Measurements from ENCODE around the gene KATNBL1.

KATNBL1 gene, protein sequence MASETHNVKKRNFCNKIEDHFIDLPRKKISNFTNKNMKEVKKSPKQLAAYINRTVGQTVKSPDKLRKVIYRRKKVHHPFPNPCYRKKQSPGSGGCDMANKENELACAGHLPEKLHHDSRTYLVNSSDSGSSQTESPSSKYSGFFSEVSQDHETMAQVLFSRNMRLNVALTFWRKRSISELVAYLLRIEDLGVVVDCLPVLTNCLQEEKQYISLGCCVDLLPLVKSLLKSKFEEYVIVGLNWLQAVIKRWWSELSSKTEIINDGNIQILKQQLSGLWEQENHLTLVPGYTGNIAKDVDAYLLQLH
- total RNA-seq = 32.3 to 41.3 reads per million in 2 experiments

DNA sequence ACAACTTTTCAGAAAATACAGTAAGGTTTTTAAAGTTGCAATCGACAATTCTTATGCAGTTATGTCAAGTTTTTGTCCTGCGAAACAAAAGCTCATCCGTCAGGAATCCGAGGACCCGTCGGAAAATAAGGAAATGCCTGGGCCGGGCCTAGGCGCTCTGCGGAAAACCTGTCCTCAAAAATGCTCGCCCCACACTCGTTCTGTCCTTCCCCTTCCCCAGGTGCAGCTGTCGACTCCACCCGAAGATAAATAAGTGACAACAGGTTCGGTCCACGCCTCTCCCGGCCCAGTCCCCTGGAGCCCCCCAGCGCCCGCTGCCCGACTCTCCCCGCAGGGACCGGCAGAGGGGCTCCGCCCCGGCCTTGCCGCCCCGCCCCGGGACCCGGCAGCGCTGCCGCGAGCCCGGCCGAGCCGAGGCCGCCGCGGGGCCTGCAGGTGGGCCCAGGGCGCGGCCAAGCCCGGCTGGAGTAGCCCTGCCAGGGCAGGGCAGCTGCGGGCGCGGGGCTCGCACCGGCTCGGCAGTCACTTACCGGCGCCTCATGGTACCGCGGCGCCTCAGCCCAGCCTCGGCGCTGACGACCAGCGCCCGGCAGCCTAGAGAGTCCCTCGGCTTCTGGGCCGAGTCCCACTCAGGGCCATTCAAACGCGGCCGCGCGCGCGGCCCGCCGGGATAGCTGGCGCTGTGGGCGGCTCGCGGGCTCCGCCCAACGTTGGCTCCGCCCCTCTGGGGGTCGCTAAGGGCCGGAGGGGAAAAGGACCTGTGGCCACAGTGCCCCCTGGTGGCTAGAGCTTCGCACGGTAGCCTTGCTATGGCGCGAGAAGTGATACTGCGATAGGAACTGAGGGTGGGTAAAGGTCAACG lies at the start of gene KATNBL1:
Gene KATNBL1, minus strand, starts transcription at position 676 of the 862 bp plus-strand sequence. CDS start 46,420 bp downstream, outside the sequence.
- DNase-seq (ENCODE audit: low read depth) = peak; percentile 90

DNA sequence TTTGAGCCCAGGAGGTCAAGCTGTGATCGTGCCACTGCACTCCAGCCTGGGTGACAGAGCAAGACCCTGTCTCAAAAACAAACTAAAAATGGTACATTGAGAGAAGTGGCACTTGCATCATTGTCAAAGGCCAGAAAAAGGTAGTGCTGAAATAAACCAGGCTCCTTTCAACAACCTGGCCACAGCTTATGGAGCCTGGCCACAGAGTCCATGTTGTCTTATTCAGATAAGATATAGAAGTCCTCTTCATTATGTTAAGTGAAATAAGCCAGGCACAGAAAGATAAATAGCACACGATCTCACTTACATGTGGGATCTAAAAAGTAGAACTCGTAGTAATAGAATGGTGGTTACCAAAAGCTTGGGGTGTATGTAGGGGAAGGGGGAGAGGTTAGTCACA lies 49.7 kb upstream of the KATNBL1 start:
- DNase-seq (ENCODE audit: low read depth) = no peak

DNA sequence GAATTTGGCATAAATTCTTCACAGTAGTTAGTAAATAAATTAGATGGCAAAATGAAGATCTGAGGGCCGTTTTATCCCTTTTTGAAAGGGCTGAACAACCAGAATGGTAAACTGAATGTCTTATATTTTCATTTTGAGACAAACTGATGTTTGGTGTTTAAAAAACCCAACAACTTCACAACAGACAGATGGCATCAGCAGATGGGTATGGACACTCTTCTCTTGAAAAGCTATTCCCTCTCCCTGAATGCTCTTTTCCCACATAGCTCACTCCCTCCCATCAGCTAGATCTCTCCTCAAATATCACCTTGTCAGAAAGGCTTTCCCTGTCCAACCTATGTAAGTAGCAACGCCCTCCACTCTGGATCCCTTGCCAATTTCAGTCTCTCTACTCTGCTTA lies 48.3 kb upstream of the KATNBL1 start:
- no peak for DNase-seq (ENCODE audit: low read depth)

DNA sequence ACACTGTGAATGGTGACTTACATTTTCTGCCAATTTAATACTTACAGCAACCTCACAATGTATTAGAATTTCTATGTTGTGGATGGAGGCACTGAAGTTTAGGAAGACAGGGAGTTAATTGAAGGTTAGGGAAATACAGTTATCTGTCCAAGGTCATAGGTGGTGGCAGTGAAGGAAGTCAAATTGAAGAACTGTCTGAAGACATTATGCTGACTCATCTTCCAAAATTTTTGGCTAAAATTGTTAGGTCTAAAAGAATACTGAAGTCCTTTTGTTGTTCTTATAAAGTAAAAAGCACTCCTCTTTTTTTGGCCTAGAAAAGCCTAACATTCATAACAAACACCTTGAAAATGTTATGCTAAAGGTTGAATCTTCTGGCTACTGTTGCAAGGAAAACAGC lies 42.6 kb upstream of the KATNBL1 start:
- no peak for DNase-seq (ENCODE audit: low read depth)

DNA sequence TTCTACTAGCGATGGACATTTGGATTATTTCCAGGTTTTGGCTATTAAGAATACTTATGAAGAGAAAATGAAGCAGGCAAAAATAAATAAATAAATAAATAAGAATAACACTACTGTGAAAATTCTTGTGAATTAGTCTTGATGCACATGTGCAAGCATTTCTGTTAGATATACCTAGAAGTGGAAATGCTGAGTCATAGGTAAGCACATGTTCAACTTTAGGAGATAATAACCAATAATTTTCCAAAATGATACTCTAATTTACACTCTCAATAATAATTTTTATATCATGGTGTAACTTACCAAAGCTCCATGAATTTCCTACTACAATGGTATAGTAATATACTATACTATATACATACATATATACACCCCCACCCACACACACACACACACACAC lies 38.3 kb upstream of the KATNBL1 start:
- DNase-seq (ENCODE audit: low read depth) = no peak

DNA sequence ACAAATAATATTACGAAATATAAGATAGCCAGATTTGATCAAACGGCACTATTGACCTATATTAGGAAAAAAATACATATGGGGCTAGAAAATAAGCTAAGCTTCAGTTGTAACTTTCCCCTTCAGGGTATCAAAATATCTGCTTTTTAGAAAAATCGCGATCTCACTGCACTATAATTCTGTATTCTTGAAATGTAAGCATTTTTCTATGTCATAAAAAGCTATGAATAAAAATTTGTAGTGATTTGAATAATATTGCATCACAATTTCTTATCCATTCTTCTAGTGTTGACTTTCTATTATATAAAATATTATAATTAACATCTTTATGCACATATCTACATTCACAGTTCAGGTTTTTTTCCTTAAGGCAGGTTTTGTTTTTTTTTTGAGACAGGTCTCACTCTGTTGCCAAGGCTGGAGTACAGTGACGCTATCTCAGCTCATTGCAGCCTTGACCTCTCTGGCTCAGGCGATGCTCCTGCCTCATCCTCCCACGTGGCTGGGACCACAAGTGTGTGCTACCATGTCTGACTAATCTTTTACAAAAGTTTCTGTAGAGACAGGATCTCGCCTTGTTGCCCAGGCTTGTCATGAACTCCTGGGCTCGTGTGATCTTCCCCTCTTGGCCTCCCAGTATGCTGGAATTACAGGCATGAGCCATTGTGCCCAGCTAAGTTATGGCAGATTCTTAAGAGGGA lies 36.5 kb upstream of the KATNBL1 start:
- no peak for DNase-seq (ENCODE audit: low read depth)

DNA sequence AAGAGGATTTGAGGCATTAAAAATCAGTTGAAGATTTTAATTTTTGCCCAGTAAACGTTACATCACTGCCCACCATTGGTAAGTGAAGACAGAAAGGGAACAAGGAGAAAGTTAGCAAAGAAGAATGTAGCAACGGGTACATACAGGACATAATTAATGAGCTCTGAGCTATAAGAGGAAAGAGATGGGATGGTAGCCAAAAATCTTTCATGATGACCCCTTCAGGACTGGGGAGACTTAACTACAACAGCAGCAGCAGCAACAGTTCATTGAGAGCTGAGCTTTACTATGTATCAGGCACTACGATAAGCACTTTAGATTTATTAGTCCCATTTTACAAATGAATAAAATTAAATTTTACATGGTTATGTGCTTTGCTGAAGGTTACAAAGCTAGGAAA lies 33.3 kb upstream of the KATNBL1 start:
- no peak for DNase-seq (ENCODE audit: low read depth)

DNA sequence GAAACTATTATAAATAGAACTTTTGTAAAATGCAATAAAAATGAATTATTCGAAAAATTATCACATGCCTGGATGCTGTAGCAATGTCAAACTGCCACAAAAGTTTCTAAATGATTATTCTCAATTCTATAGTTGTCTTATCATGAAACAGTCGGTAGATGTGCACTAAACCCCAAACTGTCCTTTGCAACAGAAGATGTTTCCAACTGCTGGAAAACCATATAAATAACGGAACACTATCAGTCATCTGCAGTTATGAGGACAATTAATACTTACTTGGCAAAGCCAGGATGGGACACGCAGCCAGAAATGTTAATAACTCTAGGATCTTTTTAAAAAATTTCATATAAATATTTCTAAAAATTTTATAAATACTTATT lies 32.4 kb upstream of the KATNBL1 start:
- no peak for DNase-seq (ENCODE audit: low read depth)

DNA sequence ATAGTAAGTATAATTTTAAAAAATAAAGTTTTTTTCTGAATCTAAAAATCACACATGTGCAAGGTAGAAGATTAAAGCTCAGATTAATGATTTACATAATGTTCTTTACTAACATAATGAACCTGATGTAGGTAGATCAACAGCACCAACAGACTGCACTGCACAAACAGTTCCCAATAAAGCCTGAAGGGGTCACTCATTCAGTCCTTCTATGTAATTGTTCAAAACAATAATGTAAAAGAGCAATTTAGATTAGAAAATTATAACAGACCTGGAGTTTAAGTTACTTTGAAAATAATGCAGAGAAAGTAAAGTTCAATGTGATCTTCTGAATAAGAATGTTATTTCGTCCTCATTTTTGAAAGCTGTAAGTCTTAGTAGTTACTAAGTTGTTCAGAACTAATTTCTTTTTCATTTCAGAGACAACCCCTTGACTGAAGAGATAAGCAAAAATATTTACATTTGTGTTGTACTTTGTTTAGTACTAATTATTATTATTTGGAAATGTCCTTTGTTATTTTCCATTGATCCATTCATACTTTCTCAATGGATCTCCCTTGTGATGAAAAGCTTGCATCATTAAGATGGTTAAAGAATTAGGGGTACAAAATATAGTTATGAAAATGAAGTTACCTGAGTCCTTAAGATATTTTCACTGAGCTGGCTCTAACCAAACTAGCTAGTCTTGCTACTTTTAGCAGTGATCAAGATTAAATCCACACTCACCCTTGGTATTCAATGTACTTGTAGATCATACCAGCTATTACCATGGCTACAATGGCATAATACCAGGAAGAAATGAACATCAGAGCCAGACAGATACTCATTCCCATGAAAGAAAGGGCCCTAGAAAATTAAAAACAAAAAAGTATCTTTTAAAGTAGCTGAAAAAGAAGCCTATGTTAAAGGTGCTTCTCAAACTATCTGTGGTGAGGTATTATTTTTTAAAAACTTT lies 31.8 kb upstream of the KATNBL1 start:
- no peak for DNase-seq (ENCODE audit: low read depth)

DNA sequence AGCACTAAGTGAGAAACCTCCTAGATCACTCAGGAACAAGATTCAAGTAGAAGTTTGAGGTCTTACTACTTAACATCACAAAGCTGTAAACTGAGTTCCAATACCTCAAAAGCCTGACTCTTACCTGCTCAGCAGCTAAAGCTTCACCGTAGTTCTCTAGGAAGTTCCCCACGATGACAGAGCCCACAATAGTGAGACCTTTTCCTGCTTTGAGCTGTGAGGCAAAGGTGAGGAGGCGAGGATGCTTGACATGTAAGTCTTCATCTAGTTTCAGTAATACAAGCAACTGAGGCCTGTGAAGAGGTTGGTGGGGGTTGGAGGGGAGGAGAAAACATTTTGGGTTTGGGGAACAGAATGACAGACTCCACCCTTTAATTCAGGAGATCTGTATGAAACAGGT lies 30.6 kb upstream of the KATNBL1 start:
- no peak for DNase-seq (ENCODE audit: low read depth)

DNA sequence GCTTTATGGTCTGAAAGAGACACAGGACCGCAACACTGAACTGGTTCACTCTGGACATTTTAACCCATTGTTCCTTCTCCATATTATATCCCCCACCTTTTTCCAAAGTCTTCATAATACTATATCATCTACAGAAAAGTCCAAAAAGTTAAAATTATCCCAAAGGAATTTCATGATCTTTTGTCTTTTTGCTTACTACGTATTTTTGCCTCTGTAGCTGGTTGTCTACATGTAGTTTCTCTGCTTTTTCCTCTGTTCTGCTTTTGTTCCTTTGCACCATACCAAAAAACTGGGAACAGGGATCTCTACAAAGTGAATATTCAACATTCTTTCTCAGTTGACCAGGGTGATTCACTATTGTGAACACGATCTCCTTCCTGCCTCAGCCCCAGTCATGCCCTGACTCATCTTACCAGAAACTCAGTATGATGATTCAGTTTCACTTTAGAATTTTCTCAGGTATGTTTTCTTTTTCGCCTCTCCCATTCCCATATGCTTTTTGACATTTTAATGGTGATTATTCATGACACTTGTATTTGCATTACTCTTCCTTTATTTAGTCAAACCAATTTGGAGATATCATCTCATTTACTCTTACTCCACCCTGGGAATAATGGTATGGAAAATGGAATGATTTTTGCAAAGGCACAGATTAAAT lies 29.4 kb upstream of the KATNBL1 start:
- no peak for DNase-seq (ENCODE audit: low read depth)

DNA sequence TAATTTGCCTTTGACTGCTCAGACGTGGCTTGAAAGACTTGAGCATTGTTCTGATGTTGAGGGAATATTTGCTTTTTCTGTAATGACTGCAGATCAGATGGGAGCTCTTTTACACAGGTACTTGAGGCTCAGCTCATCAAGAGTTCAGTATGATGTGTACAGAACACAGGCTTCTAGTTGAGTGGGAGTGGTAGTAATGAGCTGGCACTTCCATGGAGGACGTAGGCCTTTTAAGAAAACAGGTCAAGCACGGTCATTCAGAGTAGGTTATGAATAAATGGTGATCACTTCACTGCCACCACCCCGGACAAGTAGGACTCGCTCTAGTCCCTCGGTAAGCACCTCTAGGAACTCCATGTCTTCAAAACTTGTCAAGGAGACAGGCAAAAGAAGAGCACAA lies 23.7 kb upstream of the KATNBL1 start:
- no peak for DNase-seq (ENCODE audit: low read depth)

DNA sequence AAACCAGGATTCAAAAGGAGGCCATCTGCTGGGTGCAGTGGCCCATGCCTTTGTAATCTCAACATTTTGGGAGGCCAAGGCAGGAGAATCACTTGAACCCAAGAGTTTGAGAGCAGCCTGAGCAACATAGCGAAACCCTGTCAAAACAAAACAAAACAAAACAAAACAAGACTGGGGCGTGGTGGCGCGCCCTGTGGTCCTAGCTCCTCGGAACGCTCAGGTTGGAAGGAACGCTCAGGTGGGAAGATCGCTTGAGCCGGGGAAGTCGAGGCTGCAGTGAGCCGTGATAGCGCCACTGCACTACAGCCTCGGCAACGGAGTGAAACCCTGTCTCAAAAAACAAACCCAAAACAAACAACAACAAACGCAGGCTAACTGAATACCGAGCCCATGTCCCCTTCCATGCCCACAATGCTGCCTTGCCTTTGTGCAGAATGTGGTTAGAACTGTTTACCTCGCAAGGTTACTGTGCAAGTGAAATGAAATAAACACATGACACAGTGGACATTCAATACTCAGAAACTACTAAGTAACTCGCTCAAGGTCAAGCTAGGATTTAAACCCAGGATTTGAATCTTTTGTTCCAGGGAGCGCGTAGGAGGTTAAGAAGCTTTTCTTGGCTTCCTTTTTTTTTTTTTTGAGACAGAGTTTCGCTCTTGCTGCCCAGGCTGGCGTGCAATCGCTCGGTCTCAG lies 14.2 kb upstream of the KATNBL1 start:
- DNase-seq (ENCODE audit: low read depth) = no peak

DNA sequence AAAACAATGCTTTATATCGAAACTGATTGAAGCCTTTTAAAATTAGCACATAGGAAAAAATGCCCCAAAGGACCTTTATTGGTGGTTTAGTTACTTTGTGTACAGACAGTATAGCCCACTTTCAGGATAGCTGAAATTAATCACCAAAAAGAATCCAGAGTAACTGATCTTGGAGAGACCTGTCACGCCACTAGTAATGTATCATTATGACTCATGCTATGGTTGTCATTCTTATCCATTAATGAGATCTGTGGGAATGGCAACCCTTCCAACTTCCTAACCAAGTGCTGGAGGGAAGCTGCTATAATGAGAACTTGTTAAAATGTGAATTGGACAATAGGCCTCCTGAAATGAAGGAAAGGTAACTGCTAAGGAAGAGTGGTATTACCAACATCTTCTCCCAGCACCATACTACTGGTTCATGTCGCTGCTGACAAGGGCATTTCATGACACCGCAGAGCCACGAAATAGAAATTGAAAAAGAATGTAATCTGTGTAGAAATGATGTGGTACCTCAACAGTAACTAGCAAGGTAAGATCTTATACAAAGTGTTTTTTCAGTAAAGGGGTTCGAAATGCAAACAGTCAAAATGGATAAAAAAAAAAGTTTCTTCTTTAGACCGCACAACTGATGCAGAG lies 7.8 kb upstream of the KATNBL1 start:
- no peak for DNase-seq (ENCODE audit: low read depth)

DNA sequence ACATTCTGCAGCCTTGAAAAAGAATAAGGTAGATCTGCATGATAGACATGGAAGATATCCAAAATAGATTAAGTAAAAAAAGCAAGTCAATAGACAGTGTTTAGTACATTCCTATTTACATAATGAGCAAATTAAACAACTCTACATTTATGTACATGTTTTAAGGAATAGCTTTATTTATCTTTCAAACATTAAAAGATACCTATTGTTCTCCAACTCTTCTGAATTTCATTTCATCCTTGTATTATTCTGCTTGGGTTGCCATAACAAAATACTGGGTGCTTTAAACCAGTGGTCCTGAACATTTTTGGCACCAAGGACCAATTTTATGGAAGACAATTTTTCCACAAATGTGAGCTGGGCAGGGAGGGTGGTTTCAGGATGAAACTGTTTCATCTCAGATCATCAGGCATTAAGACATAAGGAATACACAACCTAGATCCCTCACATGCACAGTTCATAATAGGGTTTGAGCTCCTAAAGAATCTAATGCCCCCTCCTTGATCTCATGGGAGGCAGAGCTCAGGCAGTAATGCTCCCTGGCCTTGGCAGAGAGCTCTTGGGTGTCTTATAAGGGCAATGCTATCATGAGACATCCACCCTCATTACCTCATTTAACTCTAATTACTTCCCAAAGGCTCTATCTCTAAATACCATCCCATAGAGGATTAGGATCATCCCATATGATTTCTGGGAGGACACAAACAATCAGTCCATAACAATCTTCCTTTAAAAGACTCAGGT lies 6.8 kb upstream of the KATNBL1 start:
- no peak for DNase-seq (ENCODE audit: low read depth)

DNA sequence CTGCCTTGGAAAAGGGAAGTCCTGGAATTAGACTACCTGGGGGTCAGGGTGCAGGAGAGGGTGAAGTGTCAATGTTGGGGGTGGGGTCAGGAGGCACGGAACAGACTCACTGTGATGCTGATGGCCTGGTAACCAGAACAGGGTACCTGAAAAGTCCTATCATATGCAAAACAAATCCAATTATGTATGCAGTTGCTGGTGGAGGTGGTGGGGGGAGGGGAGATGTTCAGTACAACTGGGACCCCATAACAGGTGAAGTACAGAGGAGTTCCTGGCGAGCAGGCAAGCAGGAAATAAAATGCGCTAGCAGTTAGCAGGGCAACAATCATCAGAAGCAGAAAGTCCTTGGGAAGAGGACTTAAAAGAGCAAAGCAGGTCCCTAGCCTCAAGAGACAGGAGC lies 4.2 kb upstream of the KATNBL1 start:
- DNase-seq (ENCODE audit: low read depth) = no peak

DNA sequence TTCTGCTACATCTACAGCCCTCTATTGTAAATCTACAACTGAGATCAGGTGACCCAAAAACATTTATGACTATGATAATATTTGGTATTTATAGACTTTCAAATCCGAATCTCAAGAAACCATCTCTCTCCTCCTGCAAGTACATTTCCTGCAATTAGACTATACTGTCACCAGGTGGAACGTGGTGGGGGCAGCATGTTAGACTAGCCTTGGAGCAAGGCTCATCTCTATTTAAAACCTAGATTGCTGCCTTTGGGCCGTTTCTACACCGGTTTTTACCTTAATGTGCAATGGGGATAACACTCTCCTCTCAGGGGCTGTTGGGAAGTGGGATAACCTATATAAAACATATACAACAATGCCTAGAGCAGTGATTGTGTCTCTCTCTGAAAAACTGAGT lies 3.8 kb upstream of the KATNBL1 start:
- no peak for DNase-seq (ENCODE audit: low read depth)

DNA sequence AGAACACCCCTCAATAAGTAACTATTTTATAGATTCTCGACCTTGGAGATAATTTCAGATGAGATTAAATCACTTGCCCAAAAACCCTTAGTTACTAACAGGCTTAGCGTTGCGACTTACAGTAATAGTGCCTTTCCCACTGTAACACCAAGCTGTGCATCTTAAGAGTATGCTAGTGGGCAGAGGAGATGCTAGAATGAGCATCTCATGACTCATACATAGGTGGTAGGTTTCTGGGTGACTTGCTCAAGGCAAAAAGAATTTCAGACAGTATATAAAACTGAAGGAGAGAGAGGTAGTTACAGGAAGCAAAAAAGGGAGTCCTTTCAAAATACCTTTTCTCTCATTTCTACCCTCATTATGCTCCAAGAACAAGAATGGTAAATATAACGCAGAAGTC lies 3.9 kb downstream of the KATNBL1 start:
- DNase-seq (ENCODE audit: low read depth) = no peak

DNA sequence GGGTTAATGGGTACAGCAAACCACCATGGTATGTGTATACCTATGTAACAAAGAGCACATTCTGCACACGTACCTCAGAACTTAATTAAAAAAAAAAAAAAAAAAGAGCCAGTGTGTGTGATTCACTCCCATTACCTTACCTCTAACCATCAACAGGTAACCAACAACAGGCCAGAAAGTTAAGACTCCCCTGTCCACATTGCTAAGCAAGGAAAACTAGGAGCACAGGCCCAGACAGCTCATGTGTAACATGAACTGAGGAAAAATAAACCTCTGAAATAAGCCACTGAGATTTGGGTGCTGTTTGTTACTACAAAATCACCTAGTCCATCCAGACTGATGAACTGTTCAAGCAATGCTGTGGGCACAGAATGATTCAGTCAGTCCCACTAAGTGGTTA lies 6.0 kb downstream of the KATNBL1 start:
- DNase-seq (ENCODE audit: low read depth) = no peak

Measured in T follicular helper cell (primary cell).